Activated CD8-positive, alpha-beta memory T cell treated with anti-CD3 and anti-CD28 coated beads for 36 hours (primary cell): Measurements from ENCODE around the gene APOL3. TPM values are rescaled to one million over a fixed set of nuclear protein-coding genes. Genes with fewer than 3 reads are reported as not detected.

Experiments
- CTCF ChIA-PET: fragments of 350-600 bp; sonication (Branson Sonifier 250); formaldehyde crosslinking; loops from one replicate; lab custom pipeline; 2021; ENCODE audit warnings: antibody characterized with exemption; lab: Charles Lee
- POLR2A ChIA-PET: fragments of 350-600 bp; sonication (Branson Sonifier 250); formaldehyde crosslinking; loops from one replicate; lab custom pipeline; 2021; ENCODE audit warnings: antibody characterized with exemption; lab: Charles Lee
- total RNA-seq, 2 experiments: library from RNA; stranded (reverse); gene quantifications; one replicate each; pipeline ENCODE4 v1.2.3, GENCODE V29; 2021

The APOL3 gene
- total RNA-seq, 2 experiments from 2014 or later, result 32.7 to 33.2 TPM

GRCh38 chr22:36171941-36172340 is 11.4 kb upstream of the APOL3 start:
- POLR2A ChIA-PET, result interaction anchor here (0.8 kb wide), 1 partner anchor 14 kb away, joined by 9 read pairs; no protein-coding TSS in a partner anchor

DNA sequence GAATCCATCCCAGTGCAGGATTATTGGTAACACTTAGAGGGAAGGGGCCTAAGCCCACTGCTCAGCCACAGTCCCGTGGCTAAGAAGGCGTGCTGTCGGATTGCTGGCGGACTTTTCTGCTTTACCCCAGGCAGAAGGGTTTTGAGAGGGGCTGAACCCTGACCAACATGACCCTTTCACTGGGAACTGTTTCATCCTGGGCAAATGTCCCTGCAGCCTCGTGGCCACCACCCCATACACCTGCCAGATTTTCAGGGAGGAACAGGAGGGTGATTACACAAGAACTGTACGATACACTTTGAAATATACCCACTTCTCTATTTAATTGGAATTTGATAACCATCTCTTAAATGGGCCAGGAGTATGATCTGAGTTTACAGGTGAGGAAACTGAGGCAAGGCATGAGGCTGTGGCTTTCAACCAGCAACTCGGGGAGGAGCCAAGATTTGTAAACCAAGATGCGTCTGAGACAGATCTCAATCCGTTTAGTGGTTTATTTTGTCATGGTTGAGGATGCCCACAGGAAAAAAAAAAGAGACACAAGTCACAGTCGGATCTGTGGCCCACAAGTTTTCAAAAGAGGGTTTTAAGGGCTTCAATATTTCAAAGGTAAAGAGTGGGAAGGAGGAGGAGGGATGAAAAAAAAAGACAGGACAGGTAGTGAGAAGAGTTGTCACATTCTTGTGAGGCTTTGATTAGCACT is 6.1 kb upstream of the APOL3 start:
- CTCF ChIA-PET, result interaction anchor here (0.6 kb wide), 1 partner anchor 247 kb away, joined by 4 read pairs; no protein-coding TSS in a partner anchor
- POLR2A ChIA-PET, result no interaction called here

More at GRCh38 chr22:36171941-36172340, 11.4 kb upstream of the APOL3 start:
- CTCF ChIA-PET, result interaction anchor here (0.6 to 2.8 kb wide), 3 partner anchors 9 to 634 kb away, joined by 4 to 8 read pairs (median 7); no protein-coding TSS in a partner anchor

GRCh38 chr22:36166086-36166485 is 5.5 kb upstream of the APOL3 start:
- ChIA-PET CTCF (interaction anchor here (0.6 to 1.4 kb wide), 2 partner anchors 24 to 248 kb away, joined by 3 to 4 read pairs; no protein-coding TSS in a partner anchor), POLR2A (no interaction called here)

- ChIA-PET POLR2A (no interaction called here), CTCF (interaction anchor here (1.4 kb wide), 1 partner anchor 23 kb away, joined by 3 read pairs; no protein-coding TSS in a partner anchor)
These were observed 4.6 kb upstream of the APOL3 start for GRCh38 chr22:36165141-36165540.

GRCh38 chr22:36164621-36165020 is 4.1 kb upstream of the APOL3 start:
- ChIA-PET CTCF (interaction anchor here (1.2 to 1.4 kb wide), 2 partner anchors 16 to 23 kb away, joined by 3 read pairs; no protein-coding TSS in a partner anchor), POLR2A (interaction anchor here (0.6 kb wide), 1 partner anchor 244 kb away, joined by 4 read pairs; no protein-coding TSS in a partner anchor)

GRCh38 chr22:36163497-36163896 is 2.9 kb upstream of the APOL3 start:
- POLR2A ChIA-PET, result no interaction called here

GRCh38 chr22:36162127-36163034 is 1.8 kb upstream of the APOL3 start:
- CTCF ChIA-PET, result interaction anchor here (0.6 to 1.9 kb wide), 8 partner anchors 9 to 97 kb away, joined by 3 to 9 read pairs (median 4); no protein-coding TSS in a partner anchor
- POLR2A ChIA-PET, result interaction anchor here (0.7 kb wide), 1 partner anchor 216 kb away, joined by 4 read pairs; no protein-coding TSS in a partner anchor

More at GRCh38 chr22:36163497-36163896, 2.9 kb upstream of the APOL3 start:
- CTCF ChIA-PET, result interaction anchor here (1.2 to 1.7 kb wide), 4 partner anchors 16 to 19 kb away, joined by 3 to 5 read pairs (median 3); no protein-coding TSS in a partner anchor

- POLR2A ChIA-PET, result interaction anchor here (0.7 kb wide), 1 partner anchor 217 kb away, joined by 4 read pairs; no protein-coding TSS in a partner anchor
These were observed 1.2 kb upstream of the APOL3 start for GRCh38 chr22:36161793-36162126.

GRCh38 chr22:36156515-36157419 is 3.8 kb downstream of the APOL3 start:
- ChIA-PET POLR2A (no interaction called here), CTCF (interaction anchor here (0.8 to 3.0 kb wide), 5 partner anchors 12 to 91 kb away, joined by 3 to 10 read pairs (median 3); no protein-coding TSS in a partner anchor)

More at GRCh38 chr22:36161793-36162126, 1.2 kb upstream of the APOL3 start:
- CTCF ChIA-PET, result interaction anchor here (1.2 to 1.9 kb wide), 3 partner anchors 16 to 96 kb away, joined by 3 to 4 read pairs (median 4); no protein-coding TSS in a partner anchor

- ChIA-PET POLR2A (no interaction called here), CTCF (interaction anchor here (0.8 to 3.0 kb wide), 3 partner anchors 11 to 40 kb away, joined by 3 to 10 read pairs (median 7); no protein-coding TSS in a partner anchor)
These were observed 4.4 kb downstream of the APOL3 start for GRCh38 chr22:36156119-36156514.

DNA sequence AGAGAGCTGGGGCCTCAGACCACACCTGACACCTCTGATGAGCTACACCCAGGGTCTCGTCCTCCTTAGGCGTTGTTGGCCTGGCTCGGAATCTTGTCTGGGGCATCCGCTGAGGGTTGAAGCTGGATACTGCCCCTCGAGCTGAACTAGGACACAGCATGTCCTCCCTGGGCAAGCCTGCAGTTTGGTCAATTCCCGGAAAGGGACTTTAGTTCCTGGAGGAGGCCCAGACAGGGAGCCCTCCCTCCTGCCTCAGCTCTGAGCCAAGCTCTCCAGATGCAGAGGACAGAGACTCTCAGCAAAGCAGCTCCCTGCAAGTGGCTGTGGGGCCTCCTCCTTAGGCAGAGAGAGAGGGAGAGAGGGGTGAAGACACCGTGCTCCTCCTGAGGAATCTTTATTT is 4.9 kb downstream of the APOL3 start:
- CTCF ChIA-PET, result interaction anchor here (0.6 to 3.0 kb wide), 3 partner anchors 11 to 529 kb away, joined by 3 to 10 read pairs (median 7); no protein-coding TSS in a partner anchor
- POLR2A ChIA-PET, result no interaction called here

- ChIA-PET CTCF (interaction anchor here (0.8 to 3.0 kb wide), 4 partner anchors 8 to 88 kb away, joined by 3 to 10 read pairs (median 6); no protein-coding TSS in a partner anchor), POLR2A (no interaction called here)
These were observed 6.1 kb downstream of the APOL3 start for GRCh38 chr22:36154423-36154945.

DNA sequence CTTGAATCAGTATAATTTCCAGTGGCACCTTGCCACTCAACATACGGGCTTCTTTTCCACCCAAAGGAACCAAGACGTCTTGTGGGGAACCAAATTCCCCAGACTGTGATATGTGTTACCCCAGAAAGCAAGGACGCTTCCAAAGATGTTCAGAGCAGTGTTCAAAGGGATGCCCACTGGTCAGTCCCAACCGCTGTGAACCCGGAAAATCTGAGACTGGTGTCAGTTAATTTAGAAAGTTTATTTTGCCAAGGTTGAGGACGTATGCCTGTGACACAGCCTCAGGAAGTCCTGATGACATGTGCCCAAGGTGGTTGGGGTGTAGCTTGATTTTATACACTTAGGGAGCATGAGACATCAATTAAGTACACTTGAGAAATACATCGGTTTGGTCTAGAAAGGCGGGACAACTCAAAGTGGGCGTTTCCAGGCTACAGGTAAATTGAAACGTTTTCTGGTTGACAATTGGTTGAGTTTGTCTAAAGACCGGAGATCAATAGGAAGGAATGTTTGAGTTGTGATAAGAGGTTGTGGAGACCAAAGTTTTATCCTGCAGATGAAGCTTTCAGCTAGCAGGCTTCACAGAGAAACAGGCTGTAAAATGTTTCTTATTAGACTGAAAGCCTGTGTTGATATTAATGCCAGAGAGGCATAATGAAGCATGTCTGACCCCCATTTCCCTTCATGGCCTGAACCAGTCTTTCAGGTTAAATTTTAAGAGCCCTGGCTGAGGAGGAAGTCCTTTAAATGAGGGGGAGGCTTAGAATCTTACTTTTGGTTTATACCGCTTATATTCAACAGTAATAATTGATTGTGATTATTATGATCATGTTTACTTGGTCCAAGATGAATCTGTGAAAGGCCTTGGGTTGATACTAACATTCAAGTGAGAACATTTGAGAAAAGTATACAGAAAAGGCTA is 6.8 kb downstream of the APOL3 start:
- CTCF ChIA-PET, result interaction anchor here (0.9 to 2.5 kb wide), 4 partner anchors 9 to 145 kb away, joined by 3 to 9 read pairs (median 3); no protein-coding TSS in a partner anchor
- POLR2A ChIA-PET, result no interaction called here

GRCh38 chr22:36152821-36153220 is 7.7 kb downstream of the APOL3 start:
- POLR2A ChIA-PET, result interaction anchor here (0.6 kb wide), 1 partner anchor 71 kb away, joined by 3 read pairs; no protein-coding TSS in a partner anchor
- CTCF ChIA-PET, result interaction anchor here (0.9 to 2.5 kb wide), 3 partner anchors 10 to 146 kb away, joined by 3 to 9 read pairs (median 3); no protein-coding TSS in a partner anchor

GRCh38 chr22:36152088-36152487 is 8.5 kb downstream of the APOL3 start:
- ChIA-PET CTCF (interaction anchor here (1.1 to 2.5 kb wide), 4 partner anchors 10 to 141 kb away, joined by 3 to 9 read pairs (median 3); no protein-coding TSS in a partner anchor), POLR2A (interaction anchor here (0.9 kb wide), 1 partner anchor 8 kb away, joined by 3 read pairs; the partner anchor contains the start of gene APOL3)
